Ishikawa (cell line): ENCODE measurements around the gene DCAKD.
A peak's percentile ranks its signal among the peaks of the same experiment; 100 is the strongest.

Experiments used
- CEBPB ChIP-seq: IDR thresholded peaks from 2 replicates; pipeline ENCODE4 v1.6.1; 2012
- EGR1 ChIP-seq: IDR thresholded peaks from 2 replicates; pipeline ENCODE4 v1.6.1; 2012
- EP300 ChIP-seq: IDR thresholded peaks from 2 replicates; pipeline ENCODE4 v1.6.1; 2012; ENCODE audit warnings: borderline replicate concordance
- MAX ChIP-seq: IDR thresholded peaks from 2 replicates; pipeline ENCODE4 v1.6.1; 2012
- NFIC ChIP-seq: IDR thresholded peaks from 2 replicates; pipeline ENCODE4 v1.6.1; 2012
- RAD21 ChIP-seq: IDR thresholded peaks from 2 replicates; pipeline ENCODE4 v1.6.1; 2012; ENCODE audit warnings: low read depth
- REST ChIP-seq: IDR thresholded peaks from 2 replicates; pipeline ENCODE4 v1.6.1; 2012; ENCODE audit warnings: low read depth, mild to moderate bottlenecking
- TAF1 ChIP-seq: IDR thresholded peaks from 2 replicates; pipeline ENCODE4 v1.6.1; 2012; ENCODE audit warnings: low read depth, mild to moderate bottlenecking
- TCF12 ChIP-seq: IDR thresholded peaks from 2 replicates; pipeline ENCODE4 v1.6.1; 2012; ENCODE audit warnings: low read depth
- YY1 ChIP-seq: IDR thresholded peaks from 2 replicates; pipeline ENCODE4 v1.6.1; 2012; ENCODE audit warnings: low read depth
- ZBTB7A ChIP-seq: IDR thresholded peaks from 2 replicates; pipeline ENCODE4 v1.6.1; 2012; ENCODE audit warnings: low read depth

- no peak for TF ChIP-seq TAF1
- TF ChIP-seq RAD21, result peak; percentile 67
- no peak for TF ChIP-seq YY1
- no peak for TF ChIP-seq REST
- no peak for TF ChIP-seq TCF12
- TF ChIP-seq ZBTB7A, result peak; percentile 76
- no peak for TF ChIP-seq MAX
- TF ChIP-seq NFIC, result no peak
- TF ChIP-seq EGR1, result no peak
- no peak for TF ChIP-seq CEBPB
- TF ChIP-seq EP300, result no peak
Observed at GRCh38 chr17:45021607-45022287, 29.7 kb downstream of the DCAKD start.
